ENCODE results near the gene CRELD1. TPM values are rescaled to one million over a fixed set of nuclear protein-coding genes. Genes with fewer than 3 reads are reported as not detected.

CRELD1 gene
- total and polyA plus RNA-seq, 9 of the 15 experiments (the other 6 are each of a cell fraction or from before 2014, with no cell fraction given) = 3.3 to 25.8 (median 16.5) TPM

GRCh38 chr3:9933561-9934234 lies at the start of gene CRELD1 (continued):
- TF ChIP-seq ZFP36 (IDR thresholded peaks at IDR 0.05; ENCODE audit: low read depth, low read length, partially characterized antibody) (no peak), ARNT (IDR thresholded peaks at IDR 0.05) (peak in 1 of 2 experiments; percentile 74; a peak in 1 of 4 replicates), ZNF444 (CRISPR knock-in tag; IDR thresholded peaks at IDR 0.05) (no peak), POLR2A (conservative IDR thresholded peaks at IDR 0.05) (peak; percentile 91), STAT5B (CRISPR knock-in tag; IDR thresholded peaks at IDR 0.05) (no peak), FUS (optimal IDR thresholded peaks at IDR 0.05; ENCODE audit: low read depth, low read length) (no peak), ZNF274 (IDR thresholded peaks at IDR 0.05; ENCODE audit: borderline replicate concordance, low read depth, low read length) (no peak), MYNN (IDR thresholded peaks at IDR 0.05) (no peak; the same call in 1 of the 2 replicates), MYNN (CRISPR knock-in tag; IDR thresholded peaks at IDR 0.05) (no peak), ZNF124 (CRISPR knock-in tag; IDR thresholded peaks at IDR 0.05) (no peak), ZNF280B (CRISPR knock-in tag; IDR thresholded peaks at IDR 0.05) (no peak), RUNX1 (IDR thresholded peaks at IDR 0.05; ENCODE audit: low read depth) (no peak), MGA (IDR thresholded peaks at IDR 0.05) (peak; percentile 96), TFAP4 (CRISPR knock-in tag; IDR thresholded peaks at IDR 0.05; ENCODE audit: borderline replicate concordance) (peak; percentile 35)
